Measurements from ENCODE around the gene CTTNBP2. TPM values are rescaled to one million over a fixed set of nuclear protein-coding genes. Genes with fewer than 3 reads are reported as not detected.

CTTNBP2 gene
- total RNA-seq, 4 donors from 2014 or later, result 3.1 to 31.4 (median 4.8) TPM

DNA sequence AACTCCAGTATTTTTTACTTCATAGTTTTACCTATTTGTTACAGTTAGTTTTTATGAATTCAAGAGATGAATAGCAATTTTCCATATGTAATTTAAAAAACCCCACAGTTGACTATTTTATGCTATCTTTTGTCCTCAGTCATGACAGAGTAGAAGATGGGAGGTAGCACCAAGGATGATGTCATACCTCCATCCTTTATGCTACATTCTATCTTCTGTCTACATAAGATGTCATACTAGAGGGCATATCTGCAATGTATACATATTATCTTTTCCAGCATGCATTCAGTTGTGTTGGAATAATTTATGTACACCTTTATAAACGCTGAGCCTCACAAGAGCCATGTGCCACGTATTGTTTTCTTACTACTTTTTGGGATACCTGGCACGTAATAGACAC is 209.2 kb downstream of the CTTNBP2 start:
- H3K4me1 ChIP-seq, result no peaks in the 10 kb centered on the region
- TF ChIP-seq, protein P1, sequence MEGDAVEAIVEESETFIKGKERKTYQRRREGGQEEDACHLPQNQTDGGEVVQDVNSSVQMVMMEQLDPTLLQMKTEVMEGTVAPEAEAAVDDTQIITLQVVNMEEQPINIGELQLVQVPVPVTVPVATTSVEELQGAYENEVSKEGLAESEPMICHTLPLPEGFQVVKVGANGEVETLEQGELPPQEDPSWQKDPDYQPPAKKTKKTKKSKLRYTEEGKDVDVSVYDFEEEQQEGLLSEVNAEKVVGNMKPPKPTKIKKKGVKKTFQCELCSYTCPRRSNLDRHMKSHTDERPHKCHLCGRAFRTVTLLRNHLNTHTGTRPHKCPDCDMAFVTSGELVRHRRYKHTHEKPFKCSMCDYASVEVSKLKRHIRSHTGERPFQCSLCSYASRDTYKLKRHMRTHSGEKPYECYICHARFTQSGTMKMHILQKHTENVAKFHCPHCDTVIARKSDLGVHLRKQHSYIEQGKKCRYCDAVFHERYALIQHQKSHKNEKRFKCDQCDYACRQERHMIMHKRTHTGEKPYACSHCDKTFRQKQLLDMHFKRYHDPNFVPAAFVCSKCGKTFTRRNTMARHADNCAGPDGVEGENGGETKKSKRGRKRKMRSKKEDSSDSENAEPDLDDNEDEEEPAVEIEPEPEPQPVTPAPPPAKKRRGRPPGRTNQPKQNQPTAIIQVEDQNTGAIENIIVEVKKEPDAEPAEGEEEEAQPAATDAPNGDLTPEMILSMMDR (IDR thresholded peaks at IDR 0.05), result no peak
- TF ChIP-seq POLR2A (IDR thresholded peaks at IDR 0.05), result no peak
- H3K36me3 ChIP-seq, result no peaks in the 10 kb centered on the region
- H3K4me3 ChIP-seq, result no peak overlapping the region
- no peaks in the 10 kb centered on the region for H3K27me3 ChIP-seq
- no peak for DNase-seq
- H3K27ac ChIP-seq, result no peak overlapping the region
- no peaks in the 10 kb centered on the region for H3K9me3 ChIP-seq

DNA sequence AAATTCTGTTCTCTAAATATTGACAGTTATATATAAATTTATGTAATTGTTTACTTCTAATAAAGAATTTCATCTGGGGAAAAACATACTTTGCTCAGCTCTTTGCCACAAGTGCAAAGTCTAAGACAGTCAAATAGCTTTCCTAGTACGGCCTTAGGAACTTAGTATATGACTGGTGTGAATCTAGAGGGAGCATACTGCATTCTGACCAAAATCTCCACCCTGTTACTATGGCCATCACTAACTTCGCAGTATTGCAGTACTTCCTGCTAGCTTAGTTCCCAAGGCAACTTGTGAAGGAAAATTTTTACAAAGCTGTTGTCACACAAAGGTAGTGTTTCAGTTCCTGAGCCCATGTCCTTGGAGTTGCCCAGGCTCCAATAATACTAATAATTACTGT is 211.9 kb downstream of the CTTNBP2 start:
- no peak overlapping the region for H3K27ac ChIP-seq

More for the DNA sequence above, 211.9 kb downstream of the CTTNBP2 start:
- Histone ChIP-seq H3K27me3 (no peaks in the 10 kb centered on the region), H3K4me1 (peaks cover 0 to 6% (median 0%) of the 10 kb centered on the region in 4 donors), H3K36me3 (no peaks in the 10 kb centered on the region), H3K4me3 (no peak overlapping the region), H3K9me3 (no peaks in the 10 kb centered on the region)
- TF ChIP-seq, protein P1 (IDR thresholded peaks at IDR 0.05), result no peak
- no peak for TF ChIP-seq POLR2A (IDR thresholded peaks at IDR 0.05)
- DNase-seq, result no peak
